ENCODE measurements around the gene ST8SIA5.

Gene ST8SIA5

DNA sequence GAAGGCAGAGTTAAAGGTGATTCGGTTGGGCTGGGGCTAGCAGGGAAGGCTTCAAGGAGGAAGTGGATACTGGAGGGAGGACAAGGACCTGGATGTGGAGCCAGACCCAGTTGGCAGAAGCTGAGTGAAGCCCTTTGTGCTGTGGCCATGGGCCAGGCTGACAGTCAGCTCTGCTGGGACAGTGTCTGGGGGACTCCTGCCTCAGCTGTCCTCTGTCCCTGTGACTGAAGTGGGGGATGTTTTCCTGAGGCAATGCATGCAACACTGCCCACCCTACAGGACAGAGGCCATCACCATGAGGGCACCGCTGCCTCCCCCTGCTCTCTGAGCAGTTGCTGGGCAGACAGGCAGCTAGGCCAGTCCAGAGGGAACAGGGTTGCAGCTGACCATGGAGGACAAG lies 40.0 kb downstream of the ST8SIA5 start:
- intact Hi-C loops (cut with DNase I): no loop called here
- DNase-seq: peak in 3 of 10 donors; percentile 36 to 88 (median 38)

DNA sequence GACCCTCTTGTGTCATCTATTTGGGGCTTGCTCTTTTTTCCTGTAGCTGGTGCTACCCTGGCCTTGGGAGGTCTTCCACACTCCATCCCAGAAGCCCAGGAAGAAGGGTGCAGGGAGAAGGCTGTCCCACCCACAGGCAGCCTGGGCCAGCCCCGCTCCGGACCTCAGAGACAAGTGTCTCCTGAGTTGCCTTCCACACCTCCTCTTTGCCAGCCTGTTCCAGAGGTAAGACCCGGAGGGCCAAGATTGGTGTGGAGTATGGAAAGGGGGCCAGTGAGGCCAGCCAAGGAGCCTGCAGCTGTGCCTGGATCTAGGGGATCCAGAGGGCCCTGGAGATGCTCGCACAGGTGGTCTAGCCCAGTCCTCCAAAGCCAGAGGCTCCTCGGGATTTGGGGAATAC lies 40.5 kb downstream of the ST8SIA5 start:
- intact Hi-C loops (cut with DNase I): no loop called here
- peak in 1 of 10 donors; percentile 67 for DNase-seq

DNA sequence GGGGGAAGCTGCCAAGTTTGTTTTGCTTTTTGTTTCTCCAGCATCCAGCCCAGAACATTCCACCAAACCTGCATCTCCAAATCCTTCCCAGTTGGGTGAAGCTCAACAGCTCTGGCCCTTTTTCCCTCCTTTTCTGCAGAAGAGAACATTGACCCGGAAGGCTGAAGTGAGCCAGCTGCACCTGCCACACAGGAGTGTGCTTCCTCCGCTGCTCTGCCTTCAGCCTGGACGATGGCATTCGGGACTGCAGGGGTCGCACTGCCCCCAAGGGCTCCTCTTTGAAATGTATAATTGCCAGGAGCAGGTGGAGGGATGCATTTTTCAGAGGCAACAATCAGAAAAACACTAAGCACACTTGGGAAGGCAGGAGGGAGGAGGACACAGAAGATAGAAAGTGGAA lies 41.8 kb downstream of the ST8SIA5 start:
- peak in 1 of 10 donors; percentile 32 for DNase-seq
- intact Hi-C loops (cut with DNase I): no loop called here

DNA sequence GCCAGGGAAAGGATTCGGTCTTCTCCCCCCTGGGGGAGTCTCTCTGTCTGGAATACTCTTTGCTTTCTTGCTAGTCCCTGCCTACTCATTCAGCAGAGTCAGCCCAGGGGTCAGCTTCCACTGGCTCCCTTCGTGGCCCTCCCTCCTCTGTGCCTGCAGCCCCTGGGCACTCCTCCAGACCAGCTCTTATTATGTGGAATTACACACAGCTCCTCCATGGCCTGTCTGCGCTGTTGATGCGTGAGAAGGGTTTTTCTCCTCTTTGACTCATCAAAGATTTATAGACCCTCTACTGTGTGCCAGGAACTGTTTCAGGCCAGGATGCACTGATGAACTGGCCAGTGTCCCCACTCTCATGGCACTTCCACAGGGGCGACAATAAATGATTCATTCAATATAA lies 44.4 kb downstream of the ST8SIA5 start:
- intact Hi-C loops (cut with DNase I): no loop called here
- DNase-seq: peak in 1 of 10 donors; percentile 79

DNA sequence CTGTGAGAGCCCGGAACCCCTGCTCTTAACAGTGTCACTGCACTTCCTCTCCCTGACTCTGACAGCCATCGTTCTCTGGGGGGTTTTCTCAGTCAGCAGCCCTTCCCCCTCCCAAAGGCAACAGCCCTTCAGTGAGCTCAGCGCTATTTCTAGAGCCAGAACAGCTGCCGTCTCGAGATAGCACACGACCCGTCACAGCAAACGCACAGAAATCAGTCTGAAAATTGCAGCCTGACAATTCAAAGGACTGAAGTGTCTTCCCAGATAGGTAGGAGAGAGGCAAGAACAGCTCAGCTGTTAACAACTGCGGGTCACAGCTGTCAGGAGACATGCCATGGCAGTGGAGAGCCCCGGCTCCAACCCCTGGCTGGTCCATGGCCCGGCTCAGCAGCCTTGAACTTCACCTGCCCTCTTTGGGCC lies 45.4 kb downstream of the ST8SIA5 start:
- intact Hi-C loops (cut with DNase I): no loop called here

DNA sequence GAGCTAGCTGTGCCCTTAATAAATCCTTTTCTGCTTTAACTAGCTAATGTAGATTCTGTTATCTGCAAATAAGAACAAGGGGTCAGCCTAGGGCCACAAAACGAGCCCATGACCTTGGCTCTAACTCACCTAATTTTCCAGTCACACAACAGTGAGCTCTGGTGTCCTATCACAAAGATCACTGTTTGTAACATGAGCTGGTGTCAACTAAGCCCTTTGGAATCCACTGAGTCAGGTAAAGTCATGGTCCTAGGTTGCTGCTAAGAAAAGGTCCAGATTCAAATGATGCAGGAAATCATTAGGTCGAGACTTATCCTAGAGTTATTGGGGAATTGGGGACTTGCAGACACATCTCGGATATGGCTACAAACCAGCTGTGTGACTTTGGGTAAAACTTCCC lies 49.9 kb downstream of the ST8SIA5 start:
- DNase-seq: peak in 1 of 10 donors; percentile 9
- intact Hi-C loops (cut with DNase I): no loop called here

More for the DNA sequence above, 45.4 kb downstream of the ST8SIA5 start:
- peak in 4 of 10 donors; percentile 31 to 82 (median 56) for DNase-seq

DNA sequence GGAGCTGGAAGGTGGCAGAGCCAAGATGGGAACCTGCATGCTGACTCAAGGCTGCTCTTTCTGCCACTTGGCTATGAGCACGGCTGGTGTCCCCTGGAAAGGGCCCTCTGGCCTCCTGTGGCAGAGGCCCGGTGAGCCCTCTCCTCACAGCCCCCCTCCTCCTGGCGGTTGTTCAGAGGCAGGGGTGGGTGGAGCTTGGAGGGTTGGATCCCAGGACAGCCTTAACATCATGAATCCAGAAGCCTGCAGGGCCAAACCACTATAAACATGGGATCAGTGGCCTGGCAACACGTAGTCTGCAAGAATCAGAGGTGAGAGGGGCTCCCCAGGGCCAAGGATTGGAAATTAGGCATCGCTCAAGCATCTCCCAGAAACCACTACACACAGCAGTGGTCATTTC lies 51.3 kb downstream of the ST8SIA5 start:
- intact Hi-C loops (cut with DNase I): no loop called here
- peak in 1 of 10 donors; percentile 42 for DNase-seq

DNA sequence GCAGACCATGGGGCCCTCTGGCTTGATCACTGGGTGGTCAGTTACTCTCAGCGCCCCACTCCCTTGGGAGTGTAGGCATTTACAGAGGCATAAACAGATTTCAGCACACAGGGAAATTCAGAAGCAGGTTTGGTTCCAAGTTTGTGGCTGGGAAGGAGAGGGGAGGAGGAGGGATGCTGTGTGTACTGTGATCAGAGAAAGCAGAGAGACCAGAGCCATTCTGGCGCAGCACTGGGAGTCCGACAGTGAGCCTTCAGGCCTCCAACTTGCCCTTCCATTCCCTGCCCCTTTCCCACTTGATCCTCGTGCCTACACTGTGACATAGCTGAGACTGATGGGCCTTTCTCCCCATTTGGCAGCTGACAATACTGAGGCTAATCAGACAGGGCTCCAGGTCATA lies 52.0 kb downstream of the ST8SIA5 start:
- peak in 1 of 10 donors; percentile 43 for DNase-seq
- intact Hi-C loops (cut with DNase I): no loop called here

DNA sequence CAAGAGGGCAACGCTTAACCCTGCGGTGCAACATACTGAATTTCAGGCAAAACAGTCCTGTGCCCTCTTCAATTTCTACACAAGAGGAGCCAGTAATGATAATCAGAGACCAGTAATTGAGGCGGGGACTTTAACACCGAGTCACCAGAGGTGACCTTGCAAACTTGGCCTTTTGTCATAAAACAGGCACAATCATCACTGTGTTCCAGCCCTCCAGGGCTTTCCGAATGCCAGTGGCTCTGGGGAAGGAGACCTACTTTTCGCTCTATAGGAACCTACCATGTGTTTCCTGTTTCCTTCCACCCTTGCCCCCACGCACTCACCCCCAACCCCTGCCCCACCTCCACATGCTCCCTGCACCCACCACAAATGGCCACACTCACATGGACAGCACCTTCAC lies 52.7 kb downstream of the ST8SIA5 start:
- intact Hi-C loops (cut with DNase I): no loop called here
- DNase-seq: peak in 1 of 10 donors; percentile 5

DNA sequence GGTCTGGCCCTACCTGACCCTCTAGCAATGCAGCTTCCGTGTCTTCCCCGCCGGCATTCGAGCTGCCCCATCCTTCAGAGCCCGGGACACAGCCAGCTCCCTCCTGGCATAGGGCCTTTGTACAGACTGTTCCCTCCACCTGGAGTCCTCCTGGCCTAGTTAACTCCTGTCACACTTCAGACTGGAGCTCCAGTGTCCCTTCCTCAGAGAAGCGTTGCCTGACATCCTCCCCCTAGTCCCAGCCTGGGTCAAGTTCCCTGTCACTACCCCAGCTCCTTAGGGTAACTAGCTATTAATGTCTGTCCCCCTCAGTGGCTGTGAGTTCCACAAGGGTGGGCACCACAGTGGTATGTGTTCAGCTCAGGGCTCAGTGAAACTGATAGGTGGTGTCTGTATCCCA lies 54.4 kb downstream of the ST8SIA5 start:
- DNase-seq: peak in 1 of 10 donors; percentile 70
- intact Hi-C loops (cut with DNase I): no loop called here

DNA sequence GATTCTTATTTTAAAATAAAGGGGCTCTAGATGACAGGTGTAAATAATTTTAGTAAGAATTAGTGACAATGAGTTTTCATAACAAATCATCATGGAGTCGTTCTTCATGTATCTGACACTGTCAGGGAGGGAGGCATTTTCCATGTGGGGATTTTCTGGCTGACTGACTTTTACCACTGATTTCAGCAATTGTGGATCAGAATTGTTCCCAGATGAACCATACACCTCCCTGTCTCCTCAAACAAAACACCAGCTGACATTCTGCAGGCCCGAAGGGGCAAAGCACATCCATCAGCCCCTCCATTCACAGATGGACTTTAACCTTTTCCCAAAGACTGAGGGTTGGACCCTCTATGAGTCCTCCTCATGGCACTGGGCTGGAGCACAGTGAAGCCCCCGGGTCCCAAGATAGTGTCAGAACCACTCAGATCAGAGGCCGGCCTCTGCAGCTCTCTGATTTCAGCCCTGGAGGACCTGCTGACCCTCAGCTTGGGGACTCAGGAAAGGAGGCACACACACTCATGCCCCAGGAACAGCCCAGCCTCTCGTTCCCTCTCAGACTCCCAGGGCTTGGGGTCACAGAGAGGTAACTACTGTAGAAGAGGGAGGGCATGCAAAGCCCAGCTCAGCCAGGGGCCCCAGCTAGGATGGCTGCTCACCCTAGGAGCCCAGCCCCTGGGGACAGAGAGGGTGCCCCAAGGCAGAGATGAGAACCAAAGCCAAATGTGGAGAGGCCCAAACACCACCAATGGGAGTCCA lies 56.6 kb downstream of the ST8SIA5 start:
- intact Hi-C loops (cut with DNase I): no loop called here
- peak in 1 of 10 donors; percentile 68 for DNase-seq

DNA sequence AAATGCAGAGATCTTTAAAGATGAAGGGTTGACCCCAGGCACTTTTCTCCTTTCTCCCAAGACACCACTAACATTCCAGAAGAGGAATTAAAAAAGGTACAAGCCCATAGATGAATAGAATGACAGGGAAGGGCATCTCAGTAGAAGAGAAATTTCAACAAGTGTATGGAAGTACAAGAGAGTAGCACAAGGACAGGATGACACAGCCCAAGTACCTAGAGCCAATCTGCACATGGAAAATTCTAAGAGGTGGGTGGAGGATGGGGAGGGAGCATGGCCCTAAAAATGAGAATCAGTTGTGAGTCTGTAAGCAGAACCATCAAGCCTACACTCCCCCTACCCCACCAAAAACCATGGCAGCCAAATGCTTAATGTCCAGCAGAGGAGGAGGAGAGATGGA lies 60.2 kb downstream of the ST8SIA5 start:
- intact Hi-C loops (cut with DNase I): no loop called here
- DNase-seq: no peak

DNA sequence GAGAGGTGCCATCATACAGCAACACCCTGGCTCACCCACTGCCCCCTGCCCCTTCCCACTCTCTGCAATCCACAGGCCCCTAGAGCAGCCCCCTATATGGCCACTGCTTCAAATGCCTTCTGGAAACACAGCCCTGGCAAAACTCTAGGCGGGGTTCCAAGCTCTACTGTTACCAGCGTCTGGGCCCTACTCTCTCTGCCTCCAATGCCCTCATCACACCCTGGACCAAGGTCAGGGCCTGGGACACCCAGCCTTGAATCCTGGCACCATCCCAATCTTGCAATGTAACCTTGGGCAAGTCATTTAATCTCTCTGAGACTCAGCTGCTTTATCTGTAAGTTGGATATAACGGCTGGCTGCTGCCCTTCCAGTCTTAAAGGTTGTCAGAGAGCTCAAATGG lies 60.6 kb downstream of the ST8SIA5 start:
- intact Hi-C loops (cut with DNase I): no loop called here
- peak in 1 of 10 donors; percentile 47 for DNase-seq

DNA sequence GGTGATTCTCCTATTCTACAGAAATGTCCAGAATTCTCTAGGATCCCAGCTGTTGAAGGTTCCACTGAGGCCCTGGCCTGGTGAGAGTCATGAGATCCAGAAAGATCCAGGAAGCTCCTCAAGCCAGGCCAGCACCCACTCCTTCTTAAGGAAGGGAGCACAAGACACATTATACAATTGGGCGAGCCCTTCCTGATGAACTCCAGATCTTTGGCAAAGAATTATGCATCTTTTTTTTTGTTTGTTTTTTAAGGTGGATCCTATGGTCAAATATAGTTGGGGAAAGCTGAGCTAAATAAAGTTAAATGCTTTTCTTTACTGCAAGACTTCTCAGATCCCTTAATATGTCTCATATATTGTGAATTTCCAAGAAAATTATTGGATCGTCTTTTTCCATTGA lies 62.9 kb downstream of the ST8SIA5 start:
- intact Hi-C loops (cut with DNase I): no loop called here
- DNase-seq: no peak

DNA sequence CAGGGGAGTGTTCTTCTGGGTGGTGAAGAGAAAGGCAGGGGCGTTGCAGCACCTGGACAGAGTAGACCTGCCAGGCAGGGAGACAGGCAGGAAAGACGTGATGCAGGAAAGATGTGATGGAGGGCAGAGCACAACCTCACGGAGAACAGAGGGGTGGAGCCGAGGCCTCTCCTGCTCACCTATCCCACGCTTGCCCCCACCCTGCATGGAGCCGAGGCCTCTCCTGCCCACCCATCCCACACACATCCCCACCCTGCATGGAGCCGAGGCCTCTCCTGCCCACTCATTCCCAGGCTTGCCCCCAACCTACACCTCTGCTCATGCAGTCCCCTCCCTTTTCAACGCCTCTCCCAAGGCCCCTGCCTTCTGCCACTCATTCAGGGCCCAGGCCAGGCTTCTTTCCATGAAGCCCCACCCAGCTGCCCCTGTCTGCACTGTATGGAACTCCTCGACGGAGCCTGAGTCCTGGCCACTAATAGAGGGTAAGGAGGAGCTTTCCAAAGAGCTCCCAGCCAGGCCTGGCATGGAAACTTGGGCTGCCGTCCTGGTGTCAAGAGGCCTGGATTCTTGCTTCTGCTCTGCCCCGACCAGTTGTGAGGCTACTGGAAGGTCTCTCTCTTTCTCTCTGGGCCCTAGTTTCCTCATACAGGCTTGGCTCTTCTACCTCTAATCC lies 67.9 kb downstream of the ST8SIA5 start:
- peak in 1 of 10 donors; percentile 80 for DNase-seq
- intact Hi-C loops (cut with DNase I): no loop called here

DNA sequence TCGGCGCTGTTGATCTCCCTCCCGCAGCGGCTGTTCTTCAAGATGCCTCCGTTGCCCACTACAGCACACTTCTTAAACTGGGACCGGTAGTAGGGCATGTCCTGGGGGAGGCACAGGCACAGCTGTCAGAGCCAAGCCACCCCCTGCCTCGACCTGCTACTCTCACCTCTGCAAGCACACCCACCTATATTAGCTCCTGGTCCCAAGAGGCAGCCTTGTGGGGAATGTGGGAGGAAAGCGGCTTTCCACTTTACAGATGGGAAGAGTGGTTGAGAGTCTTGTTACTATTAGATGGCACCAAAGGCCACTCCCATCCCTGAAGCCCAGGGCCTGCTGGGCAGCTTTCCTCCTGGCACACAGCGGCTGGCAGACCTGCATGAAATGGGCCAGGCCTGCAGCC lies 70.7 kb downstream of the ST8SIA5 start:
- peak in 1 of 10 donors; percentile 56 for DNase-seq

DNA sequence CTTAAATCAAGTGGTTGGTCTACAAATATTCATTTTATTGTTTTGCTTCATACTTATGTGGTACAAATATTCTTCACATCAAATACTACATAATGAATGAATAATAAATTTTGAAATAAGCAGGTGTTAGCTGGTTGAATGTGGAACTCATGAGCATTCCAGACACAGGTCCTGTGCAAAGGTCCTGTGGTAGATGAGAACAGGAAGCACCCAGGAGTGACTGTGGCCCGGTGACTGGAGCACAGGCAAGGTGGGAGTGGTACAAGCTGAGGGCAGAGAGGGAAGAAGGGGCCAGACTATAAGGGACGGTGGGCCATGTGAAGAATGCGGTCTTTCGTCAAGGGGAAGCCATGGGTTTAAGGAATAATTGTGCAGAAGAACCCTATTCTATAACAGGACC lies 73.6 kb downstream of the ST8SIA5 start:
- intact Hi-C loops (cut with DNase I): no loop called here
- peak in 1 of 10 donors; percentile 29 for DNase-seq

More for the DNA sequence above, 70.7 kb downstream of the ST8SIA5 start:
- intact Hi-C loops (cut with DNase I): no loop called here

DNA sequence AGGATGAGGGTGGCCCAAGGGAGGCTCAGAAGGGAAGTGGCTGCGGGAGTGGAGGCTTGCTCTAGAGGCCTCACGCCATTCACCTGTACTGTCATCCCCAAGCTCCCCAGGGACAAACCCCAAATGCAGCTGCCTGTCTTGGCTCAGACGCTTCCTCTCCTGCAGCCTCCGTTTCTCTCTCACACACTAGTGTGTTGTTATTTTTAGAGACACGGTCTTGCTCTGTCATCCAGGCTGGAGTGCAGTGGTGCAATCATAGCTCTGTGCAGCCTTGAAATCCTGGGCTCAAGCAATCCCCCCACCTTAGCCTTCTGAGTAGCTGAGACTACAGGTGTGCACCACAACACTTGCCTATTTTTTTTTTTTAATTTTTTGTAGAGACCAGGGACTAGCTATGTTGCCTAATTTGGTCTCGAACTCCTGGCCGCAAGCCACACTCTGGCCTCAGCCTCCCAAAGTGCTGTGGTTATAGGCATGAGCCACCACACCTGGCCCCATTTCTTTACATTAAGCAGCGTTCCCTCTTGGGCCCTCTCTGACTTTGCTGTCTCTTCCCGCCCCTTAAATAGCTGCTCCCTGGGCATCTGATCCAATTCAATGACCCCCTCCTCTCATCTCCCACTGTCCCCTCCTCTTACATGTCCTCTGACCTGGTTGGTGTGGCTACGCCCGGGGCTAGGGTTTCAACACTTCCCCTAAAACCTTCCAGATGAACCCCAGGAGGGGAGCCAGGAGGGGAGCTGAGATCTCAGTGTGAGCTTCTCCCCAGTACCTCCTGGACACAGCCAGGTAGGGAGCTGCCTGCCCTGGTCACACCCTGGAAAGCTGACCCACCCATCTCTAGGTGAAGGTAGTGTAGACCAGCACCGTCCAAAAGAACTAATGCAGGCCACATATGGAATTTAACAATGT lies 75.8 kb downstream of the ST8SIA5 start:
- intact Hi-C loops (cut with DNase I): no loop called here
- DNase-seq: peak in 1 of 10 donors; percentile 86

DNA sequence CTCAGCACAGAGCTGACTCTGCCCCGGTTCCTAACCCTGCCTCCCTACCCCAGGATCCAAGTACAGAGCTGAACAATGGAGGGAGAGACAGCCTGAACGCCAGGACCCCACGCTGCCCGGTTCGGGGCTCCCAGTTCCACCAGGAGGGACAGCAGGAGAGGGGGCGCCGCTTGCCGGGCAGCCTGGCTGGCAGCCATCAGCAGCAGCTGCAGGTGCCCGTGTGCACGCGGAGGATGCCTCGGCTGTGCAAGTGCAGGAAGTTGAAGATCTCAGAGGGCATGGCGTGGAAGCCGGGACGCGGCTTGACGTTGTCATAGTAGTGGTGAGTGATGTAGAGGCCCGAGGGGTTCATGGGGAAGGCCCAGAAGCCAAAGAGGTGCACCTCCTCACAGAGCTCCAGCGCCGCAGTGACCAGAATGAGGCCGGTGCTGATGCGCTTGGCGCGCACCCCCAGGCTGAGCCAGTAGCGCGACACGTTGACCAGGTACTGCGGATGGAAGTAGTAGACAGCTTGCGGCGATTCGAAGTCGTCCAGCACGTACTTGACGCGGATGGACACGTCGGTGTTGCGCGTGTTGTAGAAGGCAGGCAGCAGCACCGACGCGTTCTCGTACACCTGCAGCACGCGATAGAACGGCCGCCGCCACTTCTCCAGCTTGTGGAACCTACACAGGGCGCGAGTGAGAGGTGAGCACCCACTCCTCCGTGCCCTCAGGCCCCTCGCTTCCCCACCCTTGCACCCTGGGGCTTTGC lies 76.8 kb downstream of the ST8SIA5 start:
- DNase-seq: peak in 1 of 10 donors; percentile 83
- intact Hi-C loops (cut with DNase I): no loop called here

DNA sequence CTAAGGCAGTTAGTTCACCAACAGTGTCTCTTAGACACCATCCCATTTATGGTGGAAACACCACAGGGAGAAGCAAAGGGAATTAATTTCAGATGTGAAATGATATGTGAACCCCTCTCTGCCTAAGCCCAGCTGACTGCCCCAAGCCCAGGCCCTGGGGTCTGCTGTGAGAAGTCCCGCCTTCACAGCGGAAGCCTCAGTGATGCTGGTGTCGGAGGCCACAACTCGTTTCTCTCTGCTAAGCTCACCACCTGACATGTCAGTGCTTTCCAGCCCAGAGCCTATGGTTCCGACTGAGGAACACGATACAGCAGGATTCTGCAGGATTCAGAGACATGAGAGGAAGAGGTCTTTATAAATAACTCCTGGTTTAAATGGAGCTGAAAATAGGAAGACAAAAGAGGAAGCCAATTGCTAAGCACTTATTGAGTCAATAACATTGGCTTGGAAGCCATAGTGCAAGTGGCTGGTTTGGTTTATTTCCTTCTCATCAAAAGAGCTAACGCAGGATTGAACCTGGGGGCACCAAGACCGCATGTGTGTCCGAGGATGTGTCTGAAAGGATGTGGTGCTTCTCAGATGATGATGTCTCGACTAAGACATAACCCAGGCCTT lies 78.0 kb downstream of the ST8SIA5 start:
- DNase-seq: peak in 1 of 10 donors; percentile 67
- intact Hi-C loops (cut with DNase I): no loop called here

Data from posterior cingulate gyrus (tissue), 11 donors.